ENCODE measurements around the gene ZNF211. TPM values are rescaled to one million over a fixed set of nuclear protein-coding genes. Genes with fewer than 3 reads are reported as not detected.

The ZNF211 gene
- polyA plus RNA-seq (2012; ENCODE audit: missing spikeins): 8.8 TPM

GRCh38 chr19:57632987-57633831 is at the start of gene ZNF211:
ZNF211 (plus strand) TSS chr19:57633168; CDS start chr19:57633347, 179 bp downstream.
- TF ChIP-seq POLR2AphosphoS5 (IDR thresholded peaks at IDR 0.05; ENCODE audit: low read depth, low read length) (peak; percentile 59; the same call in 1 of the 2 replicates), TAF1 (IDR thresholded peaks at IDR 0.05; ENCODE audit: borderline replicate concordance, low read depth, low read length) (no peak), POLR2A (IDR thresholded peaks at IDR 0.05; ENCODE audit: low read depth, low read length) (peak; percentile 79; the same call in 1 of the 2 replicates)
- FAIRE-seq: peak; percentile 94
- DNase-seq (ENCODE audit: insufficient read length): peak; percentile 81

GRCh38 chr19:57583521-57584416 is 49.2 kb upstream of the ZNF211 start, which contains the start of gene ZIK1:
ZIK1 (plus strand) TSS chr19:57584145; CDS start chr19:57584357, 212 bp downstream.
- DNase-seq (ENCODE audit: insufficient read length): peak; percentile 86
- TF ChIP-seq POLR2A (IDR thresholded peaks at IDR 0.05; ENCODE audit: low read depth, low read length) (0 out of 2 replicates have a peak, but pooled peaks have one; percentile 31), TAF1 (IDR thresholded peaks at IDR 0.05; ENCODE audit: borderline replicate concordance, low read depth, low read length) (no peak; the same call in 1 of the 2 replicates)
- FAIRE-seq: peak; percentile 75

GRCh38 chr19:57587529-57587928 is 45.4 kb upstream of the ZNF211 start:
- DNase-seq (ENCODE audit: insufficient read length) (no peak), FAIRE-seq (no peak)
- TF ChIP-seq POLR2A (IDR thresholded peaks at IDR 0.05; ENCODE audit: low read depth, low read length): no peak
- no peak for TF ChIP-seq POLR2AphosphoS5 (IDR thresholded peaks at IDR 0.05; ENCODE audit: low read depth, low read length)
- TF ChIP-seq TAF1 (IDR thresholded peaks at IDR 0.05; ENCODE audit: borderline replicate concordance, low read depth, low read length): no peak

GRCh38 chr19:57599377-57599760 is 33.6 kb upstream of the ZNF211 start:
- TF ChIP-seq POLR2A (IDR thresholded peaks at IDR 0.05; ENCODE audit: low read depth, low read length): no peak
- TF ChIP-seq TAF1 (IDR thresholded peaks at IDR 0.05; ENCODE audit: borderline replicate concordance, low read depth, low read length): no peak
- TF ChIP-seq POLR2AphosphoS5 (IDR thresholded peaks at IDR 0.05; ENCODE audit: low read depth, low read length): no peak
- DNase-seq (ENCODE audit: insufficient read length) (no peak), FAIRE-seq (no peak)

- TF ChIP-seq TAF1 (IDR thresholded peaks at IDR 0.05; ENCODE audit: borderline replicate concordance, low read depth, low read length): no peak
- TF ChIP-seq POLR2AphosphoS5 (IDR thresholded peaks at IDR 0.05; ENCODE audit: low read depth, low read length): peak; percentile 67; the same call in 1 of the 2 replicates
- peak; percentile 58; the same call in 1 of the 2 replicates for TF ChIP-seq POLR2A (IDR thresholded peaks at IDR 0.05; ENCODE audit: low read depth, low read length)
- FAIRE-seq: peak; percentile 98
These were observed 33.1 kb upstream of the ZNF211 start, which contains the start of gene ZNF530 for GRCh38 chr19:57599761-57600383. ZNF530 (plus strand) TSS chr19:57599885; CDS start chr19:57604346, 4,461 bp downstream.

GRCh38 chr19:57606931-57607330 is 26.0 kb upstream of the ZNF211 start:
- DNase-seq (ENCODE audit: insufficient read length) (no peak), FAIRE-seq (no peak)
- TF ChIP-seq POLR2AphosphoS5 (IDR thresholded peaks at IDR 0.05; ENCODE audit: low read depth, low read length): no peak
- TF ChIP-seq TAF1 (IDR thresholded peaks at IDR 0.05; ENCODE audit: borderline replicate concordance, low read depth, low read length): no peak
- no peak for TF ChIP-seq POLR2A (IDR thresholded peaks at IDR 0.05; ENCODE audit: low read depth, low read length)

More at GRCh38 chr19:57599761-57600383, 33.1 kb upstream of the ZNF211 start, which contains the start of gene ZNF530:
- DNase-seq (ENCODE audit: insufficient read length): peak; percentile 85

- FAIRE-seq: no peak
- TF ChIP-seq POLR2A (IDR thresholded peaks at IDR 0.05; ENCODE audit: low read depth, low read length): no peak
- TF ChIP-seq TAF1 (IDR thresholded peaks at IDR 0.05; ENCODE audit: borderline replicate concordance, low read depth, low read length): no peak
- no peak for TF ChIP-seq POLR2AphosphoS5 (IDR thresholded peaks at IDR 0.05; ENCODE audit: low read depth, low read length)
- no peak for DNase-seq (ENCODE audit: insufficient read length)
These were observed 21.9 kb upstream of the ZNF211 start for GRCh38 chr19:57611113-57611512.

- TF ChIP-seq POLR2AphosphoS5 (IDR thresholded peaks at IDR 0.05; ENCODE audit: low read depth, low read length) (peak; percentile 84), POLR2A (IDR thresholded peaks at IDR 0.05; ENCODE audit: low read depth, low read length) (peak; percentile 79), TAF1 (IDR thresholded peaks at IDR 0.05; ENCODE audit: borderline replicate concordance, low read depth, low read length) (peak; percentile 42; the same call in 1 of the 2 replicates)
- peak; percentile 96 for FAIRE-seq
These were observed 18.8 kb upstream of the ZNF211 start, which contains the start of gene ZNF134 for GRCh38 chr19:57613941-57614743. ZNF134 (plus strand) TSS chr19:57614242; CDS start chr19:57619469, 5,227 bp downstream.

GRCh38 chr19:57615346-57615745 is 17.6 kb upstream of the ZNF211 start:
- DNase-seq (ENCODE audit: insufficient read length): no peak
- FAIRE-seq: no peak
- TF ChIP-seq POLR2AphosphoS5 (IDR thresholded peaks at IDR 0.05; ENCODE audit: low read depth, low read length): no peak
- no peak for TF ChIP-seq POLR2A (IDR thresholded peaks at IDR 0.05; ENCODE audit: low read depth, low read length)
- no peak for TF ChIP-seq TAF1 (IDR thresholded peaks at IDR 0.05; ENCODE audit: borderline replicate concordance, low read depth, low read length)

More at GRCh38 chr19:57613941-57614743, 18.8 kb upstream of the ZNF211 start, which contains the start of gene ZNF134:
- DNase-seq (ENCODE audit: insufficient read length): peak; percentile 91

Data from GM12892 (cell line).